NT2/D1 (cell line): ENCODE results near the gene DNAJC16.

Experiments
- SUZ12 ChIP-seq: IDR thresholded peaks from 2 replicates; pipeline ENCODE4 v1.6.1; 2011; ENCODE audit not compliant: insufficient read length, insufficient read depth; ENCODE audit errors: extremely low read depth
- YY1 ChIP-seq: IDR thresholded peaks from 2 replicates; pipeline ENCODE4 v1.6.1; 2011; ENCODE audit not compliant: insufficient read length, insufficient read depth
- ZNF274 ChIP-seq: IDR thresholded peaks from 2 replicates; pipeline ENCODE4 v1.6.1; 2011; ENCODE audit warnings: mild to moderate bottlenecking, low read depth, low read length

- TF ChIP-seq ZNF274 (no peak), SUZ12 (no peak), YY1 (no peak)
These were observed 31.9 kb downstream of the DNAJC16 start for GRCh38 chr1:15558516-15558915.
